ENCODE data around the gene ASB3. TPM values are rescaled to one million over a fixed set of nuclear protein-coding genes. Genes with fewer than 3 reads are reported as not detected.
"Not testable (repeated sequence)": the region's sequence is repeated elsewhere in the genome, so short reads cannot be mapped to it uniquely, and the experiment has no call there.

The ASB3 gene
- polyA plus RNA-seq, 2 donors, result 5.8 to 8.0 TPM

DNA sequence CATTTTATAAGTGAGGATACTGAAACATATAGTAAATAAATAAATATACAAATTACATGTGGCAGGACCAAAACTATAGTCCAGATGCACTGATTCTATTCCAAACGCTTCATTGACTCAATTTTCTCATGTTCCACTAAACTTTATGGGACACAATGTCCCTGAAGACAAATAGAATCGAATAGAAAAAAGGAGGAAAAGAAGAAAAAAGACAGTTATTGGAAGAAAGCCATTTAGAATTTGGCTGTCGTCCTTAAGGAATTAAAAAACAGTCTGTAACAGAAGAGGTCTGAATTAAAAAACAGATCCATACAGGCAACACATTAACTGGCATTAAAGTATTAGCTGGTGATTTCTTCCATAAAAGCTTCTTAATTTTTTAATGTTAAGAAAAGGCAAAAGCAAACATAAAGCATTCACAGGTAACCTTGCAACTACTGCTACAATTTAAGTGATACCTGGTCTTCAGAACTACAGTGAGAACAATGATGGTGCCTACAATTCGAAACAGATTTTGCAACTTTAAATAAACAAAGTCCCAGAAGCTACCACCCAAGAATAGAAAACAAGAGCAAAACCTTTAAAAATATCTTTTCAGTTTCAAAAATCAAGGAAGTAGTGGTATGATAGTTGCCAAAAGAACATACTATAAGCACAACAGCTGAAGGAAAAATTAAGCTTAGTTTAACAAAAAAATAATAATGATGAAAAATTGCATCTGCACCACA lies 36.5 kb downstream of the ASB3 start:
- Histone ChIP-seq H3K27ac (ENCODE audit: low read depth in 2 of 2, low read length in 1 of 2) (no peak overlapping the region), H3K27me3 (ENCODE audit: control insufficient read depth in 1 of 2, insufficient read depth in 2 of 2, low read length in 2 of 2) (no peaks in the 10 kb centered on the region), H3K9me3 (ENCODE audit: control insufficient read depth in 2 of 2, insufficient read depth in 1 of 2, low read depth in 1 of 2, low read length in 1 of 2) (no peaks in the 10 kb centered on the region), H3K4me1 (ENCODE audit: control insufficient read depth in 2 of 2, insufficient read depth in 2 of 2, low read length in 1 of 2) (no peaks in the 10 kb centered on the region), H3K4me3 (ENCODE audit: low read depth in 1 of 2, low read length in 2 of 2) (no peak overlapping the region), H3K36me3 (ENCODE audit: control insufficient read depth in 2 of 2, insufficient read depth in 2 of 2, low read length in 1 of 2) (no peaks in the 10 kb centered on the region)
- WGBS, 2 donors, result 42 to 64% methylated on average over 4 of the region's 4 CpGs

- Histone ChIP-seq H3K4me3 (ENCODE audit: low read depth in 1 of 2, low read length in 2 of 2) (no peak overlapping the region), H3K27ac (ENCODE audit: low read depth in 2 of 2, low read length in 1 of 2) (no peak overlapping the region), H3K27me3 (ENCODE audit: control insufficient read depth in 1 of 2, insufficient read depth in 2 of 2, low read length in 2 of 2) (no peaks in the 10 kb centered on the region), H3K4me1 (ENCODE audit: control insufficient read depth in 2 of 2, insufficient read depth in 2 of 2, low read length in 1 of 2) (no peaks in the 10 kb centered on the region), H3K36me3 (ENCODE audit: control insufficient read depth in 2 of 2, insufficient read depth in 2 of 2, low read length in 1 of 2) (no peaks in the 10 kb centered on the region), H3K9me3 (ENCODE audit: control insufficient read depth in 2 of 2, insufficient read depth in 1 of 2, low read depth in 1 of 2, low read length in 1 of 2) (no peaks in the 10 kb centered on the region)
- 82 to 84% methylated on average over 2 of the region's 2 CpGs for WGBS, 2 donors
Observed at GRCh38 chr2:53744395-53745065, 42.2 kb downstream of the ASB3 start.

- no peak overlapping the region for H3K4me3 ChIP-seq (ENCODE audit: low read depth in 1 of 2, low read length in 2 of 2)
- H3K27ac ChIP-seq (ENCODE audit: low read depth in 2 of 2, low read length in 1 of 2), result no peak overlapping the region
- no peaks in the 10 kb centered on the region for H3K4me1 ChIP-seq (ENCODE audit: control insufficient read depth in 2 of 2, insufficient read depth in 2 of 2, low read length in 1 of 2)
- H3K9me3 ChIP-seq (ENCODE audit: control insufficient read depth in 2 of 2, insufficient read depth in 1 of 2, low read depth in 1 of 2, low read length in 1 of 2), result no peaks in the 10 kb centered on the region
- H3K36me3 ChIP-seq (ENCODE audit: control insufficient read depth in 2 of 2, insufficient read depth in 2 of 2, low read length in 1 of 2), result no peaks in the 10 kb centered on the region
- H3K27me3 ChIP-seq (ENCODE audit: control insufficient read depth in 1 of 2, insufficient read depth in 2 of 2, low read length in 2 of 2), result no peaks in the 10 kb centered on the region
Observed at GRCh38 chr2:53740170-53740569, 46.6 kb downstream of the ASB3 start.

- Histone ChIP-seq H3K9me3 (ENCODE audit: control insufficient read depth in 2 of 2, insufficient read depth in 1 of 2, low read depth in 1 of 2, low read length in 1 of 2) (no peaks in the 10 kb centered on the region), H3K36me3 (ENCODE audit: control insufficient read depth in 2 of 2, insufficient read depth in 2 of 2, low read length in 1 of 2) (no peaks in the 10 kb centered on the region), H3K4me1 (ENCODE audit: control insufficient read depth in 2 of 2, insufficient read depth in 2 of 2, low read length in 1 of 2) (no peaks in the 10 kb centered on the region), H3K27ac (ENCODE audit: low read depth in 2 of 2, low read length in 1 of 2) (no peak overlapping the region), H3K27me3 (ENCODE audit: control insufficient read depth in 1 of 2, insufficient read depth in 2 of 2, low read length in 2 of 2) (no peaks in the 10 kb centered on the region), H3K4me3 (ENCODE audit: low read depth in 1 of 2, low read length in 2 of 2) (no peak overlapping the region)
- WGBS, 2 donors, result 86 to 89% methylated on average over 1 of the region's 1 CpG
Observed at GRCh38 chr2:53739032-53739431, 47.7 kb downstream of the ASB3 start.

DNA sequence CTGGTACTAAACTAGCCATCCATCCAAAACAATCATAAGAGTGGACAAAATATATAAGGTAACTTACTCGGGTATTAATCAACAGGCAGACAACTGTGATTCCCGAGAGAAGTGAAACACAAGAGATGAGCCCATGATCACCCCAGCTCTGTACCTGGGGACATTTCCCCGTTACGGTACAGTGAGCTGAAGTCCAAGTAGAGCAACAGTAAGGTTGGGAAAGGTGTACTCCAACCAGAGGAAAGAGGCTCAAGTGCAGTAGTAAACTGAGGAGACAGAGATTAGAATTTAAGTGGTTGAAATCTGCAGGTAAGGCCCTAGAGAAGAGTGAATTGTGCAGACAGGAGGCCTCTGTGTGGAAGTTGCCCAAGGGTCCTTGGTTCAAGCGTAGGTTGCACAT lies 49.7 kb downstream of the ASB3 start:
- H3K4me1 ChIP-seq (ENCODE audit: control insufficient read depth in 2 of 2, insufficient read depth in 2 of 2, low read length in 1 of 2), result no peaks in the 10 kb centered on the region
- H3K27me3 ChIP-seq (ENCODE audit: control insufficient read depth in 1 of 2, insufficient read depth in 2 of 2, low read length in 2 of 2), result no peaks in the 10 kb centered on the region
- no peak overlapping the region for H3K4me3 ChIP-seq (ENCODE audit: low read depth in 1 of 2, low read length in 2 of 2)
- no peaks in the 10 kb centered on the region for H3K36me3 ChIP-seq (ENCODE audit: control insufficient read depth in 2 of 2, insufficient read depth in 2 of 2, low read length in 1 of 2)
- no peak overlapping the region for H3K27ac ChIP-seq (ENCODE audit: low read depth in 2 of 2, low read length in 1 of 2)
- 96% methylated on average over 5 of the region's 5 CpGs for WGBS, 2 donors
- H3K9me3 ChIP-seq (ENCODE audit: control insufficient read depth in 2 of 2, insufficient read depth in 1 of 2, low read depth in 1 of 2, low read length in 1 of 2), result no peaks in the 10 kb centered on the region

GRCh38 chr2:53729143-53729762 lies 57.5 kb downstream of the ASB3 start:
- Histone ChIP-seq H3K9me3 (ENCODE audit: control insufficient read depth in 2 of 2, insufficient read depth in 1 of 2, low read depth in 1 of 2, low read length in 1 of 2) (no peaks in the 10 kb centered on the region), H3K27ac (ENCODE audit: low read depth in 2 of 2, low read length in 1 of 2) (no peak overlapping the region), H3K4me1 (ENCODE audit: control insufficient read depth in 2 of 2, insufficient read depth in 2 of 2, low read length in 1 of 2) (no peaks in the 10 kb centered on the region), H3K27me3 (ENCODE audit: control insufficient read depth in 1 of 2, insufficient read depth in 2 of 2, low read length in 2 of 2) (no peaks in the 10 kb centered on the region), H3K4me3 (ENCODE audit: low read depth in 1 of 2, low read length in 2 of 2) (no peak overlapping the region), H3K36me3 (ENCODE audit: control insufficient read depth in 2 of 2, insufficient read depth in 2 of 2, low read length in 1 of 2) (no peaks in the 10 kb centered on the region)
- WGBS, 2 donors, result 91 to 93% methylated on average over 1 of the region's 1 CpG

DNA sequence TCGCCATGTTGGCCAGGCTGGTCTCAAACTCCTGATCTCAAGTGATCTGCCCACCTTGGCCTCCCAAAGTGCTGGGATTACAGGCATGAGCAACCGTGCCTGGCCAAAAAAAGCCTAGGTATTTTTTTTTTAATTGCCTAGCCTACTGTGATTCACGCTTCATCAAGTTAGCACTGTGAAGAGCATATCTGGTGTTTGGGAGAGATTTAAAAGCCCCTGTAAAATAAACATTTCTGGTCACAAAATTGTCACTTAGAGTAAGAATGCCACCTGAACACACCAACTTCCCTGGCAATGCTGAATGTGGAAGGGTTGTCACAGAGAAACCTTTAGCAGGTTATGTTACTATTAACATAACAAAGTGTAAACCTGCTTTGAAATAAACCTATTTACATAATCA lies 58.8 kb downstream of the ASB3 start:
- Histone ChIP-seq H3K4me1 (ENCODE audit: control insufficient read depth in 2 of 2, insufficient read depth in 2 of 2, low read length in 1 of 2) (no peaks in the 10 kb centered on the region), H3K27me3 (ENCODE audit: control insufficient read depth in 1 of 2, insufficient read depth in 2 of 2, low read length in 2 of 2) (no peaks in the 10 kb centered on the region), H3K36me3 (ENCODE audit: control insufficient read depth in 2 of 2, insufficient read depth in 2 of 2, low read length in 1 of 2) (no peaks in the 10 kb centered on the region), H3K4me3 (ENCODE audit: low read depth in 1 of 2, low read length in 2 of 2) (no peak overlapping the region), H3K9me3 (ENCODE audit: control insufficient read depth in 2 of 2, insufficient read depth in 1 of 2, low read depth in 1 of 2, low read length in 1 of 2) (no peaks in the 10 kb centered on the region), H3K27ac (ENCODE audit: low read depth in 2 of 2, low read length in 1 of 2) (no peak overlapping the region)
- 94% methylated on average over 3 of the region's 3 CpGs for WGBS, 2 donors

GRCh38 chr2:53725662-53726061 lies 61.1 kb downstream of the ASB3 start:
- H3K27me3 ChIP-seq (ENCODE audit: control insufficient read depth in 1 of 2, insufficient read depth in 2 of 2, low read length in 2 of 2), result no peaks in the 10 kb centered on the region
- H3K27ac ChIP-seq (ENCODE audit: low read depth in 2 of 2, low read length in 1 of 2), result no peak overlapping the region
- 90% methylated on average over 4 of the region's 4 CpGs for whole genome bisulfite sequencing, 2 donors
- H3K36me3 ChIP-seq (ENCODE audit: control insufficient read depth in 2 of 2, insufficient read depth in 2 of 2, low read length in 1 of 2), result no peaks in the 10 kb centered on the region
- H3K4me3 ChIP-seq (ENCODE audit: low read depth in 1 of 2, low read length in 2 of 2), result no peak overlapping the region
- no peaks in the 10 kb centered on the region for H3K9me3 ChIP-seq (ENCODE audit: control insufficient read depth in 2 of 2, insufficient read depth in 1 of 2, low read depth in 1 of 2, low read length in 1 of 2)
- no peaks in the 10 kb centered on the region for H3K4me1 ChIP-seq (ENCODE audit: control insufficient read depth in 2 of 2, insufficient read depth in 2 of 2, low read length in 1 of 2)

DNA sequence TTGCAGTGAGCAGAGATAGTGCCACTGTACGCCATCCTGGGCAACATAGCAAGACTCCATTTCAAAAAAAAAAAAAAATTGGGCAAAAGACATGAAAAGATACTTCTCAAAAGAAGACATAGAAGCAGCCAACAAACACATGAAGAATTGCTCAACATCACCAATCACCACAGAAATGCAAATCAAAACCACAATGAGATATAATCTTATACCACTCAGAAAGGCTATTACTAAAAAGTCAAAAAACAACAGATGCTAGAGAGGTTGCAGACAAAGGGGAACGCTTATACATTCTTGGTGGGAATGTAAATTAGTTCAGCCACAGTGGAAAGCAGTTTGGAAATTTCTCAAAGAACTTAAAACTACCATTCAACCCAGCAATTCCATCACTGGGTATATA lies 62.2 kb downstream of the ASB3 start:
- no peaks in the 10 kb centered on the region for H3K27me3 ChIP-seq (ENCODE audit: control insufficient read depth in 1 of 2, insufficient read depth in 2 of 2, low read length in 2 of 2)
- no peak overlapping the region for H3K4me3 ChIP-seq (ENCODE audit: low read depth in 1 of 2, low read length in 2 of 2)
- no peak overlapping the region for H3K27ac ChIP-seq (ENCODE audit: low read depth in 2 of 2, low read length in 1 of 2)
- no peaks in the 10 kb centered on the region for H3K9me3 ChIP-seq (ENCODE audit: control insufficient read depth in 2 of 2, insufficient read depth in 1 of 2, low read depth in 1 of 2, low read length in 1 of 2)
- H3K4me1 ChIP-seq (ENCODE audit: control insufficient read depth in 2 of 2, insufficient read depth in 2 of 2, low read length in 1 of 2), result no peaks in the 10 kb centered on the region
- WGBS, 2 donors, result 94% methylated on average over 2 of the region's 2 CpGs
- no peaks in the 10 kb centered on the region for H3K36me3 ChIP-seq (ENCODE audit: control insufficient read depth in 2 of 2, insufficient read depth in 2 of 2, low read length in 1 of 2)

DNA sequence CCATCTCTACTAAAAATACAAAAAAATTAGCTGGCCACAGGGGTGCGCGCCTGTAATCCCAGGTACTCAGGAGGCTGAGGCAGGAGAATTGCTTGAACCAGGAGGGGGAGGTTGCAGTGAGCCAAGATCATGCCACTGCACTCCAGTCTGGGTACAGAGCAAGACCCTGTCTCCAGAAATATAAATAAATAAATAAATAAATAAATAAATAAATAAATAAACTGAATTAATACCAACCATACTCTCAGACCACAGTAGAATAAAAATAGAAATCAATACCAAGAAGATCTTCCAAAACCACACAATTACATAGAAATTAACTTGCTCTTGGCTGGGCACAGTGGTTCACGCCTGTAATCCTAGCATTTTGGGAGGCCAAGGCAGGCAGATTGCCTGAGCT lies 65.8 kb downstream of the ASB3 start:
- not testable (repeated sequence) for H3K36me3 ChIP-seq (ENCODE audit: control insufficient read depth in 2 of 2, insufficient read depth in 2 of 2, low read length in 1 of 2); H3K27ac ChIP-seq (ENCODE audit: low read depth in 2 of 2, low read length in 1 of 2); H3K9me3 ChIP-seq (ENCODE audit: control insufficient read depth in 2 of 2, insufficient read depth in 1 of 2, low read depth in 1 of 2, low read length in 1 of 2); H3K4me3 ChIP-seq (ENCODE audit: low read depth in 1 of 2, low read length in 2 of 2); H3K4me1 ChIP-seq (ENCODE audit: control insufficient read depth in 2 of 2, insufficient read depth in 2 of 2, low read length in 1 of 2); H3K27me3 ChIP-seq (ENCODE audit: control insufficient read depth in 1 of 2, insufficient read depth in 2 of 2, low read length in 2 of 2)
- WGBS, 2 donors, result 94 to 97% methylated on average over 3 of the region's 3 CpGs

Measured in esophagus (tissue), 2 donors.